AG10803 (cell line): ENCODE results near the gene LAMC1.

Experiments
- DNase-seq: peaks from one replicate; pipeline ENCODE4 v3.0.0; 2010; ENCODE audit warnings: low read depth
- H3K4me3 ChIP-seq: 2 replicates; pipeline ENCODE4 v1.5.1; 2011; ENCODE audit warnings: mild to moderate bottlenecking, low read length, control low read depth
- CTCF ChIP-seq: conservative IDR thresholded peaks from 2 replicates; pipeline ENCODE4 v1.5.1; 2011; ENCODE audit warnings: mild to moderate bottlenecking, low read length, control low read depth, inconsistent platforms

Gene LAMC1

DNA sequence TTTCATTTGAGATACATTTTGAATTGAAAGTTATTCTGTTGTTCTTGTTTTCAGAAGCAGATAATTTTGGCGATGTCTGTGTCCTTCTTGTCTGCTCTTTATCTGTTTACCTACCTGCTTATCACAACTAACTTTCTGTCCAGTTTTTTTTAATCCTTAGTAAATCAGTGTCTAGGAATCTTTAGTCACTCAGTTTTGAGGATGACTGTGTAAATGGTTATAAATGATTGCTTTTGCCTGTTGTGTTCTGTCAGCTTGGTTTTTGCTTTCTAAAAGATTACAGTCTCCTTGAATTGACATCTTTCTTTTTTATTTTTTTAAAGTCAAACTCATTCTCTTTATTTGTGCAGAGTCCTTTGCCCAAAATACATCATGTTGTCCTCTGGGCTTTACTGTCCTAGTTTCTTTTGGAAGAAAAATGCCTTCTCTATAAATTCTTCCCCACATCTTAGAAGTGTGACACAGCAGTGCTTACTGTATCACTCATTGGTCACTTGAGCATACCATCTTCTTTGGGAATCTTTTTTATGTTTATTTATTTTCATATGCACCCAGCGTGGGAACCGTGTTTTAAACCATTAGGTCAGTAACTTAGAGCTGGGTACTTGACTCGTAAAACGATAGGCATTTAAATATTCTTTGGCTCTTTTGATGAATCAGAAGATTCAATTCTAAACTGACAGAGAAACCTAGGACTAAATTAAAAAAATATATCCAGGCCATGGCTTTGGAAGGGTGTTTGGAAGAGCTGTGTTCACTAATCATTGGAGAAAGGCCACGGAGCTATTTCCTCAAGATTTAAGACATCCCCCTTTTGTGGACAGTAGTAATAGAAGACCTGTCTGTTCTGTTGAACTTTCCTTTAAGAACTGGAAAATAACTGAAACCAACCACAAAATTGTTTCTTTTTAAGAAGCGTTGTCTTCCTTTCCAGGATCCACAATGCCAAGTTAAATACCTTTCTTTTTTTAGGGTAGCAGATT, 20.9 kb downstream of the LAMC1 start:
- TF ChIP-seq CTCF, result no peak
- no peak overlapping the region; the same call in 1 of the 2 replicates for H3K4me3 ChIP-seq
- peak; percentile 93 for DNase-seq

- no peak for TF ChIP-seq CTCF
- no peak for DNase-seq
- H3K4me3 ChIP-seq, result no peak overlapping the region; the same call in 1 of the 2 replicates
Measured at GRCh38 chr1:183044893-183045649, 21.9 kb downstream of the LAMC1 start.

DNA sequence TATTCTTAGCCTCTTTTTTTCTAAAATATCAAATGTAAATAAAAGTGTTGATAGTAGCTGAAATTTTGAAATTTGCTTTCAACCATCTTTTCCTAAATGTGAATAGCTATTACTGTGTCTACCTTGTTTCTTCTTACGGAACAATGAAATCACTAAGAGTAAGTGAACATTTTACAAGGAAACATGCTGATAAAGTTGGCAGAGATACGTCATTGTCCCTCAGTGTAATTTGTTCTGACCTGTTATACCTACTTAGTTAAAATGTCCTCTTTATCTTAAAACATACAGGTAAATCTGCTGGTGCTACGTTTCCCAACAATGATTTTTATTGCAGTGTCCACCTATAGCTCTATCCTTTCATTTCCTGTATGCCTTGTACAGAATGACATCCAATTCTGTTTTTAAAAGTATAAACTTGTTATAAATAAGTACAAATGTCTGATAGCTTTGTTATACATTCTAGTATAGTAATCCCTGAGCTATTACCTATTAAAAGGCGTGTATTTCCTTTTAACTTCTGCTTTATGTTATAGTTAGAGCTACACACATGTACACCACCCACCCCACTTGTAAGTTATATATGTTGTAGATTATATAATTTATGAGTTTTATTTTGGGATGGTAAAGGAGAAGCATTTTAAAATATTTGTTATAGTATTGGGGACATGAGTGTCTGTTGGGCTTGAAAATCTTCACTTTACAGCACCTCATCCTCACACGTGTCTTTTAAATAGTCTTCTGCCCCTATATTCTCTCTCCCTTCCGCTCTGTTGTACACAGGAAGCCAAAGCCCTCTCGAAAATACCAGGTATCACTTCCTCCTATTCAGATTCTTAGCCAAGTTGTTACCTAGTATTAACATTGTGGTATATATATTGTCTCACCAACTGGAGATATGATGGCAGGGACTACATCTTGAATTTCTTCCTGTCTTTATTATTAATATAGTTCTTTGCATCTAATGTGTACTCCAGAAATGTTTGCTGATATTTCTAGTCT, 25.2 kb downstream of the LAMC1 start:
- DNase-seq, result no peak
- no peak overlapping the region for H3K4me3 ChIP-seq
- no peak for TF ChIP-seq CTCF

GRCh38 chr1:183051546-183051945, 28.3 kb downstream of the LAMC1 start:
- no peak for TF ChIP-seq CTCF
- H3K4me3 ChIP-seq, result no peak overlapping the region
- no peak for DNase-seq

DNA sequence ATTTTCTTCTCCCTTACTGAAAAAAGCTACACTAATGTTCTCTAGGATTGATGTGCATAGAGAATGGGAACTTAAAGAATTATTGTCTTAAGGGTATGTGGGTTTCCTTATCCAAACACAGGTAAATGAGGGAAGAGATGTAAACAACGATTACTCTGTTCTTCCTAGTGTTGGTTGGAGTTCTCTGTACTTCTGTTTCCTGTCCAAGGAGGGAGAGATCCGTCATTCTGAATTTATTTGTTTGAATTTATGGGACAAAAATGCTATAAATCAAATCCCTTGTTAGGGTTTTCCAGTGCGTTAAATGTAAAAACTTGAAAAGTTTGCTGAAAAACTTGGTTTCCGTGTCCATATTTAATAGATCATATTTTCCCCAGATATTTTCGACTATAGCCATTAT, 29.6 kb downstream of the LAMC1 start:
- no peak for DNase-seq
- H3K4me3 ChIP-seq, result no peak overlapping the region
- no peak for TF ChIP-seq CTCF

- H3K4me3 ChIP-seq, result no peak overlapping the region
- TF ChIP-seq CTCF, result no peak
Measured at GRCh38 chr1:183058851-183059502, 35.8 kb downstream of the LAMC1 start.

More at GRCh38 chr1:183058851-183059502, 35.8 kb downstream of the LAMC1 start:
- DNase-seq, result no peak
